K562 (cell line): ENCODE data around the gene ANO10. TPM values are rescaled to one million over a fixed set of nuclear protein-coding genes. Genes with fewer than 3 reads are reported as not detected.

Source experiments
- ARID1B ChIP-seq: fragments of 450-650 bp; IDR thresholded peaks from 2 replicates; pipeline ENCODE4 v1.6.1; 2016; ENCODE audit warnings: antibody characterized with exemption, mild to moderate bottlenecking, inconsistent platforms
- CXXC5 ChIP-seq: fragments of 250-450 bp; sonication (Bioruptor Pico); IDR thresholded peaks from 2 replicates; pipeline ENCODE4 v1.8.0; 2022; ENCODE audit warnings: inconsistent platforms, mild to moderate bottlenecking, moderate library complexity
- DPF2 ChIP-seq: fragments of 450-650 bp; IDR thresholded peaks from 2 replicates; pipeline ENCODE4 v1.6.1; 2016
- NFATC3 ChIP-seq: fragments of 450-650 bp; IDR thresholded peaks from 2 replicates; pipeline ENCODE4 v1.6.1; 2017; ENCODE audit warnings: mild to moderate bottlenecking
- PHF21A ChIP-seq: fragments of 450-650 bp; IDR thresholded peaks from 2 replicates; pipeline ENCODE4 v1.6.1; 2017; ENCODE audit warnings: low read depth, borderline replicate concordance
- RCOR1 ChIP-seq, 2 experiments: IDR thresholded peaks; 2 replicates each; pipeline ENCODE4 v1.6.1; 2012; ENCODE audit warnings: low read depth in 2 of 2, low read length in 2 of 2, borderline replicate concordance in 1 of 2, improper control_type of control experiment in 1 of 2
- SMARCA4 ChIP-seq: fragments of 450-650 bp; IDR thresholded peaks from 2 replicates; pipeline ENCODE4 v1.6.1; 2016
- ZFP36 ChIP-seq: fragments of 150-350 bp; IDR thresholded peaks from 2 replicates; pipeline ENCODE4 v1.6.1; 2018; ENCODE audit warnings: low read length, low read depth; ENCODE audit not compliant: partially characterized antibody
- ZNF316 ChIP-seq: fragments of 450-650 bp; IDR thresholded peaks from 2 replicates; pipeline ENCODE4 v1.6.1; 2016
- ZNF707 ChIP-seq: fragments of 250-450 bp; sonication (Bioruptor Pico); conservative IDR thresholded peaks from 2 replicates; pipeline ENCODE4 v1.8.0; 2022; ENCODE audit warnings: inconsistent platforms, mild to moderate bottlenecking, moderate library complexity
- polyA plus RNA-seq, 8 experiments: library from polyadenylated mRNA; depleted of rRNA in 4 of 8; stranded (reverse) in 5 of 8; unstranded in 3 of 8; fragments of >200 nt; fragmentation: Nextera tagmentation in 2 of 8; fragmentation: Illumina TruSeq in 1 of 8; extraction: Ambion mirVana in 2 of 8; extraction: Trizol in 1 of 8; gene quantifications; 2 replicates each; pipeline versions ENCODE4 v1.2.1 to v1.2.3, GENCODE V29; 2011 to 2014; ENCODE audit warnings: inconsistent platforms in 1 of 8, missing spikeins in 1 of 8
- total RNA-seq, 7 experiments: library from RNA; depleted of rRNA in 6 of 7; stranded (reverse); fragments of >200 nt in 6 of 7; fragmentation: Illumina TruSeq in 2 of 7; extraction: Trizol in 2 of 7; gene quantifications; 2 replicates each; pipeline versions ENCODE4 v1.2.1 to v1.2.3, GENCODE V29; 2011 to 2021; ENCODE audit warnings: low replicate concordance in 1 of 7
- TF ChIP-seq, protein P1 (sequence below): sonication (generic); formaldehyde crosslinking; IDR thresholded peaks from 2 replicates; pipeline ENCODE4 v1.8.0; 2023; ENCODE audit warnings: missing genetic modification reagents, mild to moderate bottlenecking, borderline replicate concordance
- TF ChIP-seq, protein P2 (sequence below): fragments of 250-450 bp; sonication (Bioruptor Pico); IDR thresholded peaks from 2 replicates; pipeline ENCODE4 v1.5.0; 2021
- TF ChIP-seq, protein P3 (sequence below): sonication (generic); formaldehyde crosslinking; IDR thresholded peaks from 2 replicates; pipeline ENCODE4 v1.8.0; 2022; ENCODE audit warnings: mild to moderate bottlenecking, missing genetic modification reagents, borderline replicate concordance

ANO10 gene
- total and polyA plus RNA-seq, 9 of the 15 experiments (the other 6 are each of a cell fraction or from before 2014, with no cell fraction given), result 6.4 to 46.0 (median 32.3) TPM

DNA sequence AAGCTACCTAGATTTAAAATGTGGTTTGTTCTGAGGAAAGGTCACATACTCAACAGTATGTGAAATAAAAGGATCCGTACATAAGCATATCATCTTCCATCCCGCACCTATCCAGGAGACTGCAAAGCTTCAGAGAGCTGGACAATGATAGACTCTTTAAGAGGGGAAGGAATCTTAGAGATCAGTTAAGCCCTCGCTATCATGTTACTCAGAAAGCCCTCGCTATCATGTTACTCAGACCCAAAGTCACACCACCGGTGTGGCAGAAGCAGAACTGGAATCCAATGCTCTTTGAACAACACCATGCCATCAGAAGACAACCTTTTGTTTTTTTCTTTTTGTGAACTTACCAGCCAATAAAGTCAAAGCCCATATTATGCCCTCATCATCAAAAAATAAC, 5.8 kb downstream of the ANO10 start (continued):
- TF ChIP-seq, protein P1, sequence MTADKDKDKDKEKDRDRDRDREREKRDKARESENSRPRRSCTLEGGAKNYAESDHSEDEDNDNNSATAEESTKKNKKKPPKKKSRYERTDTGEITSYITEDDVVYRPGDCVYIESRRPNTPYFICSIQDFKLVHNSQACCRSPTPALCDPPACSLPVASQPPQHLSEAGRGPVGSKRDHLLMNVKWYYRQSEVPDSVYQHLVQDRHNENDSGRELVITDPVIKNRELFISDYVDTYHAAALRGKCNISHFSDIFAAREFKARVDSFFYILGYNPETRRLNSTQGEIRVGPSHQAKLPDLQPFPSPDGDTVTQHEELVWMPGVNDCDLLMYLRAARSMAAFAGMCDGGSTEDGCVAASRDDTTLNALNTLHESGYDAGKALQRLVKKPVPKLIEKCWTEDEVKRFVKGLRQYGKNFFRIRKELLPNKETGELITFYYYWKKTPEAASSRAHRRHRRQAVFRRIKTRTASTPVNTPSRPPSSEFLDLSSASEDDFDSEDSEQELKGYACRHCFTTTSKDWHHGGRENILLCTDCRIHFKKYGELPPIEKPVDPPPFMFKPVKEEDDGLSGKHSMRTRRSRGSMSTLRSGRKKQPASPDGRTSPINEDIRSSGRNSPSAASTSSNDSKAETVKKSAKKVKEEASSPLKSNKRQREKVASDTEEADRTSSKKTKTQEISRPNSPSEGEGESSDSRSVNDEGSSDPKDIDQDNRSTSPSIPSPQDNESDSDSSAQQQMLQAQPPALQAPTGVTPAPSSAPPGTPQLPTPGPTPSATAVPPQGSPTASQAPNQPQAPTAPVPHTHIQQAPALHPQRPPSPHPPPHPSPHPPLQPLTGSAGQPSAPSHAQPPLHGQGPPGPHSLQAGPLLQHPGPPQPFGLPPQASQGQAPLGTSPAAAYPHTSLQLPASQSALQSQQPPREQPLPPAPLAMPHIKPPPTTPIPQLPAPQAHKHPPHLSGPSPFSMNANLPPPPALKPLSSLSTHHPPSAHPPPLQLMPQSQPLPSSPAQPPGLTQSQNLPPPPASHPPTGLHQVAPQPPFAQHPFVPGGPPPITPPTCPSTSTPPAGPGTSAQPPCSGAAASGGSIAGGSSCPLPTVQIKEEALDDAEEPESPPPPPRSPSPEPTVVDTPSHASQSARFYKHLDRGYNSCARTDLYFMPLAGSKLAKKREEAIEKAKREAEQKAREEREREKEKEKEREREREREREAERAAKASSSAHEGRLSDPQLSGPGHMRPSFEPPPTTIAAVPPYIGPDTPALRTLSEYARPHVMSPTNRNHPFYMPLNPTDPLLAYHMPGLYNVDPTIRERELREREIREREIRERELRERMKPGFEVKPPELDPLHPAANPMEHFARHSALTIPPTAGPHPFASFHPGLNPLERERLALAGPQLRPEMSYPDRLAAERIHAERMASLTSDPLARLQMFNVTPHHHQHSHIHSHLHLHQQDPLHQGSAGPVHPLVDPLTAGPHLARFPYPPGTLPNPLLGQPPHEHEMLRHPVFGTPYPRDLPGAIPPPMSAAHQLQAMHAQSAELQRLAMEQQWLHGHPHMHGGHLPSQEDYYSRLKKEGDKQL (CRISPR knock-in tag), result no peak
- TF ChIP-seq CXXC5 (CRISPR knock-in tag), result no peak
- peak; percentile 74 for TF ChIP-seq ZNF316
- 0 out of 4 replicates have a peak, but pooled peaks of 1 of the 2 experiments have one; percentile 16 for TF ChIP-seq RCOR1 (IDR thresholded peaks at IDR 0.05; ENCODE audit: borderline replicate concordance in 1 of 2, low read depth in 2 of 2, low read length in 2 of 2)
- TF ChIP-seq DPF2, result 0 out of 2 replicates have a peak, but pooled peaks have one; percentile 18
- TF ChIP-seq ARID1B, result peak; percentile 41
- peak; percentile 27 for TF ChIP-seq ZFP36
- TF ChIP-seq ZNF707, result no peak
- TF ChIP-seq SMARCA4, result peak; percentile 49; the same call in 1 of the 2 replicates
- no peak for TF ChIP-seq PHF21A
- TF ChIP-seq, protein P2, sequence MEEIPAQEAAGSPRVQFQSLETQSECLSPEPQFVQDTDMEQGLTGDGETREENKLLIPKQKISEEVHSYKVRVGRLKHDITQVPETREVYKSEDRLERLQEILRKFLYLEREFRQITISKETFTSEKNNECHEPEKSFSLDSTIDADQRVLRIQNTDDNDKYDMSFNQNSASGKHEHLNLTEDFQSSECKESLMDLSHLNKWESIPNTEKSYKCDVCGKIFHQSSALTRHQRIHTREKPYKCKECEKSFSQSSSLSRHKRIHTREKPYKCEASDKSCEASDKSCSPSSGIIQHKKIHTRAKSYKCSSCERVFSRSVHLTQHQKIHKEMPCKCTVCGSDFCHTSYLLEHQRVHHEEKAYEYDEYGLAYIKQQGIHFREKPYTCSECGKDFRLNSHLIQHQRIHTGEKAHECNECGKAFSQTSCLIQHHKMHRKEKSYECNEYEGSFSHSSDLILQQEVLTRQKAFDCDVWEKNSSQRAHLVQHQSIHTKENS (CRISPR knock-in tag), result no peak
- no peak for TF ChIP-seq NFATC3
- TF ChIP-seq, protein P3, sequence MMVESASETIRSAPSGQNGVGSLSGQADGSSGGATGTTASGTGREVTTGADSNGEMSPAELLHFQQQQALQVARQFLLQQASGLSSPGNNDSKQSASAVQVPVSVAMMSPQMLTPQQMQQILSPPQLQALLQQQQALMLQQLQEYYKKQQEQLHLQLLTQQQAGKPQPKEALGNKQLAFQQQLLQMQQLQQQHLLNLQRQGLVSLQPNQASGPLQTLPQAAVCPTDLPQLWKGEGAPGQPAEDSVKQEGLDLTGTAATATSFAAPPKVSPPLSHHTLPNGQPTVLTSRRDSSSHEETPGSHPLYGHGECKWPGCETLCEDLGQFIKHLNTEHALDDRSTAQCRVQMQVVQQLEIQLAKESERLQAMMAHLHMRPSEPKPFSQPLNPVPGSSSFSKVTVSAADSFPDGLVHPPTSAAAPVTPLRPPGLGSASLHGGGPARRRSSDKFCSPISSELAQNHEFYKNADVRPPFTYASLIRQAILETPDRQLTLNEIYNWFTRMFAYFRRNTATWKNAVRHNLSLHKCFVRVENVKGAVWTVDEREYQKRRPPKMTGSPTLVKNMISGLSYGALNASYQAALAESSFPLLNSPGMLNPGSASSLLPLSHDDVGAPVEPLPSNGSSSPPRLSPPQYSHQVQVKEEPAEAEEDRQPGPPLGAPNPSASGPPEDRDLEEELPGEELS (CRISPR knock-in tag), result no peak
- TF ChIP-seq, all 486 proteins: peak for 8
